IPS-18a (cell line): Measurements from ENCODE around the gene SLC25A41.
A peak's percentile ranks its signal among the peaks of the same experiment; 100 is the strongest.

Experiments
- H3K27ac ChIP-seq: one replicate; pipeline ENCODE4 v1.5.1; 2013; ENCODE audit warnings: low read length
- H3K27me3 ChIP-seq: one replicate; pipeline ENCODE4 v1.6.1; 2013; ENCODE audit warnings: mild to moderate bottlenecking, low read length; ENCODE audit not compliant: control insufficient read depth, insufficient read depth
- H3K36me3 ChIP-seq: one replicate; pipeline ENCODE4 v1.6.1; 2013; ENCODE audit warnings: low read depth, low read length; ENCODE audit not compliant: control insufficient read depth
- H3K4me1 ChIP-seq: one replicate; pipeline ENCODE4 v1.6.1; 2013; ENCODE audit warnings: low read depth, low read length; ENCODE audit not compliant: control insufficient read depth
- H3K4me3 ChIP-seq: one replicate; pipeline ENCODE4 v1.5.1; 2013; ENCODE audit warnings: low read length
- H3K9ac ChIP-seq: one replicate; pipeline ENCODE4 v1.6.1; 2013; ENCODE audit warnings: mild to moderate bottlenecking, low read length, moderate library complexity
- H3K9me3 ChIP-seq: one replicate; pipeline ENCODE4 v1.6.1; 2013; ENCODE audit warnings: low read depth, low read length; ENCODE audit not compliant: control insufficient read depth

Gene SLC25A41

DNA sequence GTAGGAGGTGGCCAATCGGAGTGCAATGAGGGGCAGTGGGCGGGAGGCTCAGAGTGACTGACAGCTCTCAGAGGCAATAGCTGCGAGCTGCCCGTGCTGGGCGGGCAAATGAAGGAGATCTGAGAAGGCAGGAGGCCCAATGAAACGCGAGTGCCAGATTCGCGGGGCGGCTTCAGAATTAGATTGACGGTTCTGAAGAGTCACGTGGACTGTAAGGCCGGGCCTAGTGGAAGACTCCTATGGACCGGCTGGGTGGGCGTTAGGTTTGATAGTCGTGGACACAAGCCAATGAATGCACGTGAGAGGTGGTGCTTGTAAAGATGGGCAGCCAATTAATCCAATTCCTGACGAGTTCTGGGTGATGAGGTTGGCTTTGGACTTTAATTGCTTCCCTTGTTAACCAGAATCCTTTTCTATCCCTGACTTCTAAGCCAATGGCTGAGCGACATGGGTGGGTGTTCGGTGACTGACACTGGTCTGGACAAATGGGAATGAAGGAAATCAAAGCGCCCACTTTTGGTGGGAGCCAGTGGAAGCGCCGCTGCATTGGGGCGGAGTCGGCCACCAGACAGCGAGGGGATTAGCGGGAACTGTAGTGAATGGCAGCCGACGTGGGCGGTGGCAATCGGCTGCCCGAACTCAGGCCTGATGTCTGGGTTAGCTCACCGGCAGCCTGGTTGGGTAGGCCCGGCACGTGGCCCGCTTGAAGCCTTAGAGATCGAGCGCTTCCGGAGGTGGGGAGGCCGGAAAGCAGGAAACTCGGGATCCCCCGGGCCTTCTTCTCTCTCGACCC is 8.4 kb downstream of the SLC25A41 start:
- no peak overlapping the region for H3K27ac ChIP-seq
- H3K36me3 ChIP-seq = peaks cover 23% of the 10 kb centered on the region
- no peaks in the 10 kb centered on the region for H3K4me1 ChIP-seq
- H3K9ac ChIP-seq = no peak overlapping the region
- H3K27me3 ChIP-seq = no peaks in the 10 kb centered on the region
- no peak overlapping the region for H3K4me3 ChIP-seq
- H3K9me3 ChIP-seq = no peaks in the 10 kb centered on the region

DNA sequence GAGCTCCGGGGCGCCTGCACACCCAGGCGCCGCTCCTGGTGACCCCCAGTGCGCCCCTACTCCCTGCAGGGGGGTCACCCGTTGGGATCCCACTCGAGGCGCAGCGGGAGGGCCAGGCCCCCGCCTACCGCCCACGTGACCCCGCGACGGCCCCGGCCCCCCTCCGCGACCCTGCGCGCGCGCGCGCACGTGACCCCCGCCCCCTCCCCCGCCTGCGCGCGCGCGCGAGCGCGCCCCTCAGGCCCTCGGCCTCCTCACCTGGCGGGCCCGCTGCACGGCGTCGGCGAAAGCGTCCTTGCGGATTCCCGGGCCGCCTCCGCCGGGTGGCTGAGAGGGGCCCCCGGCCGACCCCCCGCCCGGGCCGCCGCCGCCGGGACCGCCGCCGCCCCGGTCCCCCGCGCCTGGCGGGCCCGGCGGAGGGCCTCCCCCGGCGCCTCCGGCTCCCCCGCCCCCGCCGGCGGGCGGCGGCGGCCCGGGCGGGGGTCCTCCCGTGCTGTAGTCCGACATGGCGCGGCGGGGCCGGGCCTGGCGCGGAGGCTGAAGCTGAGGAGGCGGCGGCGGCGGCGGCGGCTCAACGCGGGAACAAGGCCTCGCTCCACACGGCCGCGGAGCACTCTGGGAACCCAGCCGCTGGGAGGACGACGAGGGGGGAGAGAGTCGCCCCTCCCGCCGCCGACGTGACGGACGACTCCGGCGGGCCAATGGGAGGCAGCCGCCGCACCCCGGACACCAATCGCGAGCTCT is 9.2 kb downstream of the SLC25A41 start, which contains the start of gene KHSRP:
Gene KHSRP, minus strand, starts transcription at position 617 of the 744 bp plus-strand sequence. Its CDS starts 110 bp downstream, at position 507.
- Histone ChIP-seq H3K9me3 (no peaks in the 10 kb centered on the region), H3K36me3 (peaks cover 30% of the 10 kb centered on the region), H3K27ac (no peak within 1 kb of the TSS), H3K4me1 (no peaks in the 10 kb centered on the region), H3K9ac (peak within 1 kb of the TSS; percentile 70), H3K4me3 (peak within 1 kb of the TSS; percentile 73), H3K27me3 (no peaks in the 10 kb centered on the region)

DNA sequence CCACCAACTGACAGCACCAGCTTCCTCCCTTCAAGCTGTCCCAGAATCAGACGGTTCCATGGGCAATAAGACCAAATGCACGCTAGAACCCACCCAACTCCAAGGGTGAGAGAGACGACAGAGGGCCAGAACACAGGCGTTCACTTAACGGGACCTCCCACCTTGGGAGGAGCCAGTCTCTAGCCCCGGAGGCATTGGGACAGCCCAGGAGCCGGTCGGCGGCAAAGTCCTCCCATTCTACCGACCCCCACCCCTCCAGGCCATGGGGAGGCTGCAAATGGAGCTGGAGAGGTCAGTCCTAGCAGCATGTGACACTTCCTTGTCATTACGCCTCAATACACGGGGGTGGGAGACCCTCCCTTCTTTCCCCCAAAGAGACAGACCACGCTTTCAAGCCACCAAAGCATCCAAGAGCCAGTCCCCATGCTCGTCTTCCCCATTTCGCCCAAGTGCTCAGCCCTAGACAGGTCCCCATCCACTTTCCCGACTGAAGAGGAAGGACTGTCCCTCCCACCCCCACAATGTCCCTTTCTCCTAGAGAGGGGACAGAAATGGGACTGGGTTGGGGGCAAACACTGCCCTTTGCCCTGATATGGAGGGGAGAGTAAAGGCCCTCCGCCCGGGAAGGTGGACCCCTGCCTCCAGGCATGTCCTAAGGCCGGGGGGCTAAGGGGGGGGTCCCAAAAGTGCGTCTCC is 9.9 kb downstream of the SLC25A41 start:
- H3K4me1 ChIP-seq = no peaks in the 10 kb centered on the region
- peak overlapping the region; percentile 73 for H3K4me3 ChIP-seq
- H3K9me3 ChIP-seq = no peaks in the 10 kb centered on the region
- peaks cover 38% of the 10 kb centered on the region for H3K36me3 ChIP-seq
- H3K9ac ChIP-seq = peak overlapping the region; percentile 70
- no peaks in the 10 kb centered on the region for H3K27me3 ChIP-seq
- H3K27ac ChIP-seq = no peak overlapping the region

DNA sequence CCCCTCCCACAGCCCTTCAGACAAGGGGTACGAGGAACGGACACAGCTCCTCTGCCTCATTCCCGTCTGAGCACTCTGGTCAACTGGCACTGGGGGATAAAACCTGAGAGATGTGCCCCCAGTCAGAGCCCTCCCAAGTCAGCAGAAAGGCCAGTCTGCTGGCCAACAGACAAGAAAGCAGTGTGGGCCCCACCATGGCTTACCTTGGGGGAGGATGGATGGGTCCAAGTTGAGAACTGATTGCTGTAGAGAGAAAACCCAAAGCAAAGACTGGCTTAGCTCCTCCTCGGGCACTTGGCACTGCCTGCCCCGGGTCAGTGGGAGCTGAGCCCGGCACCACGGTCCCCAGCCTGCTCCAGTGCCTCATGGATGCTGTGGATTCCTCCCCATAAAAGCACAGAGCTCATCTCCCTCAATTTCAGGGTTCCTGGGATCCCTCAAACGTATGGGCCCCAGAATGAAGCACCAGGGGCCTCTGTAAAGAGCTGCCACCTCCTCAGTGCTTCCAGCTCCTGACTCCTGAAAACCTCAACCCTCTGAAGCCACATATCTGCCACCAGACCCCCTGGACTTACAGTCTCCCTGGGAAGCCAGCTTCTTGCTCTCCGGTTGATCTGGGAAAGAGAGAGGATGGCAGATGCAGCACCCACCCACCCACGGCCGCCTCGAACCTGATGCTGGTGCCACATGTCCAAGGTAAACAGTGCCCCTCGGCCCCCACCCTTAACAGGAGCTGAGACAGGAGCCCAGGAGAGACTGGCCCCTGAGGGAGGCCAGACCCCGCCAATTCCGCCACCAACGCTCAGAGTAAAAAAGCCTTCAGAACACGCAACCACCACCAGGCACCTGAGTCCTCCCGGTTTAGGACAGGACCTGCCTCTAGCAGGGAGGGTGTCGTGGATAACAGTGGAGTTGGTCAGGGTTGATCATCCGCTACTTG is 12.2 kb downstream of the SLC25A41 start:
- H3K9ac ChIP-seq = no peak overlapping the region
- H3K27ac ChIP-seq = no peak overlapping the region
- H3K4me3 ChIP-seq = no peak overlapping the region
- H3K36me3 ChIP-seq = peaks cover 61% of the 10 kb centered on the region
- H3K9me3 ChIP-seq = no peaks in the 10 kb centered on the region
- H3K4me1 ChIP-seq = no peaks in the 10 kb centered on the region
- H3K27me3 ChIP-seq = no peaks in the 10 kb centered on the region

DNA sequence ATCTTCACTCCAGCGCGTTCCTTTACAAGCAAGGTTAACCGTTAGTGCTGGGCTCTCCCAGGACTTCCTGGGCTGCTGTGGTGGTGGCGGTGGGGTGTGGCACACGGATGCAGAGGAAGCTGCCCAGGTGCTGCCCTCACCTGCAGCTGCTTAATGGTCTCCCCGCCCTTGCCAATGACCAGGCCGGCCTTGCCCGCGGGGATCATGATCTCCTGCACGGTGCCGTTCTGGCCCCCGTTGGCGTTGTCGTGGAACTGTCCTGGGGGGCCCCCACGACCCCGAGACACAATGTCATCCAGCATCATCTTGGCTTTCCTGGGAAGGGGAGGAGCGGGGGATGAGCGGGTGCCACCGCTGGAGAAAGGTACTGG is 15.0 kb downstream of the SLC25A41 start:
- no peak overlapping the region for H3K27ac ChIP-seq
- no peaks in the 10 kb centered on the region for H3K4me1 ChIP-seq
- no peaks in the 10 kb centered on the region for H3K27me3 ChIP-seq
- H3K9ac ChIP-seq = no peak overlapping the region
- no peaks in the 10 kb centered on the region for H3K9me3 ChIP-seq
- peaks cover 79% of the 10 kb centered on the region for H3K36me3 ChIP-seq
- no peak overlapping the region for H3K4me3 ChIP-seq

DNA sequence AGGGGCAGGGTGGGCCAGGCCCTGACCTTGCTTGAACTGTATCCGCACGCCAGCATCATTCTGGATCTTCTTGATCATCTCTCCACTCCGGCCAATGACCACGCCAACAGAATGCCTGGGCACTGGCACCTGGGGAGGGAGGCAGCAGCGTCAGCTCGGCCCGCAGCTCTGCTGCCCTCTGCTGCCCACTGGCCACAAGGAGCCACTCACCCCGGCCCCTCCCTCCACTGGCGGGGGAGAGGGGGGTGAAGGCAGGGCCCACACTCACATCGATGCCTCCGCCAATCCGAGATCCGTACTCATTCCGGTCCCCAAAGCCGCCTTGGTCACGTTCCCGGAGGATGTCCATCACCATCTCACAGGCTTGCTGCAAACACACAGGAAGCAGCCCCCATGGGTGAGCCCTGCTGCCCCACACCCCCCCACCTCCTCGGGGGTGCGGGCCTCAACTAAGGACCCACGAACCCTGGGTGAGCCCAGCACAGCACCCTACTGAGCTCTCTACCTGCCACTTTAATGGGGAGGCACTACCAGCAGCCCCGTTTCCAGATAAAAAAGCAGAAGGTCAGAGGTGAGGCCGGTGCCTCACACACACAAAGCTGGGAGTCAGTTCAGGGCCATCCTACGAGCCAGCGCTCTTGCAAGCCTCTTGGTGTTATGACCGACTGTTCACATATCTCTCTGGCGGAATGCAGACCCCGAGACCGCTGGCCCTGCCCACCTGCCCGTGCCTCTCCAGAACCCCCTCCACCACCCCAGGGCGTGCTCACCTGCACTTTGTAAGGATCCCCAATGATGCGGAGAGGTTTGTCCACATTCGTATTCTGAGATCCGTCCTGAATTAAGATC is 15.6 kb downstream of the SLC25A41 start:
- Histone ChIP-seq H3K36me3 (peaks cover 82% of the 10 kb centered on the region), H3K4me1 (no peaks in the 10 kb centered on the region), H3K27ac (no peak overlapping the region)

DNA sequence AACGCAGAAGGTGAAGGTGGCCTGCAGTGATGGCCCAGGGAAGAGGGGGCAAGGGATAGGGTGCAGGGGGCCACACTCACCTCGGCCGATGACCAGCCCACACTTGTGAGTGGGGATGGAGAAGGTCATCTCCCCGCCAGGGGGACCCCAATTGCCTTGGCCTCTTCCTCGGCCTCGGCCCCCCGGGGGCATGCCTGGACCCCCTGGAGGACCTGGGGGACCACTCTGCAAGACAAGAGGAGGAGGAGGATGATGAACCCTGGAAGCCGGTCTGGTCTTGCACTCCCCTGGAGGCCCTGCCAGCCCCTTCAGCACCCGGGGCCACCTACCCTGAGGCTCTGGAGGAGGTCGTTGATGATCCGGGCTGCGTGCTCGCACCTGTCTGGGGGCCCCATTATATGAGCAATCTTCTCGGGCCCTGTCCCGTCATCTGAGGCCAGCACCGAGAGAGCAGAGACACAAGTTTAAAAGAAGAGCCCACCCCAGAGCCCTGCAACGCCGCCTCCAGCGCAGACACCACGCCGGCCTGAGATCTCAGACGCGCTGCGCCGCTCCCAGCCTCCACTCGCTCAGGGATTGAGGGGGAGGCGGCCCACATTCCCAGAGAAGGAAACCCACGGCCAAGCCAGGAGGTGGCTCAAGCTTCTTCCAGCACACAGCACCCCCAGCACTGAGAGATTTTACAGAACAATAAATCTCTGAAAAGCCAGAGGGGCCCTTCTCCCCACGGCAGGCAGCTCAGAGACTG is 16.7 kb downstream of the SLC25A41 start:
- no peaks in the 10 kb centered on the region for H3K27me3 ChIP-seq
- peaks cover 76% of the 10 kb centered on the region for H3K36me3 ChIP-seq
- H3K9ac ChIP-seq = no peak overlapping the region
- no peak overlapping the region for H3K27ac ChIP-seq
- no peaks in the 10 kb centered on the region for H3K9me3 ChIP-seq
- no peak overlapping the region for H3K4me3 ChIP-seq
- H3K4me1 ChIP-seq = no peaks in the 10 kb centered on the region

More for the DNA sequence above, 15.6 kb downstream of the SLC25A41 start:
- H3K9me3 ChIP-seq = no peaks in the 10 kb centered on the region
- H3K9ac ChIP-seq = no peak overlapping the region
- no peaks in the 10 kb centered on the region for H3K27me3 ChIP-seq
- no peak overlapping the region for H3K4me3 ChIP-seq

DNA sequence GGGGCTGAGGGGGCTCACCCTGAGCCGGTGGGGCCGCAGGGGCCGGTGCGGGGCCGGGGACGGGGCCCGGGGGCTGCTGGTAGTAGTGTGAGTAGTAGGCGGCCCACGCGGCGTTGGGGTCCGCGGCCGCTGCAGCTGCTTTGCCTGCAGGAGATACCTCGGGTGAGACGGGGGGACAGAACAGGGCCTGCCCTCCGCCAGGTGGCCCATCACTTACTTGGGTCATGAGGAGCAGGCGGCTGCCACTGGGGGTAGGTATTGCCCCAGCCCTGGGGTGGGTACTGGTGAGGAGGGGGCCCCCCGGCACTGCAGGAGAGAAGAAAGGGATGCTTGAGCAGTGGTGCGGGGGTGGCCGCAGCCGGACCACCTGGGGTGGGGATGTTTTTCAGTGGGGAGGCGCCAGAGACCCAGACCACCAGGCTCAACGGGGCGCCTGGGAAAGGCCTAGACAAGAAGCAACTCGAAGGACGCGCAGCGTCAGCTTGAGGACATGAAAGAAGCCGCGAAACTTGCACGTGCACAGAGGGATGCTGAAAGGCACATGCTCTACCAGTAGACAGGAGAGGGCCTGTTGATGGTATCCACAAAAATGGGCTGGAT is 17.9 kb downstream of the SLC25A41 start:
- H3K4me1 ChIP-seq = no peaks in the 10 kb centered on the region
- H3K27me3 ChIP-seq = no peaks in the 10 kb centered on the region
- no peak overlapping the region for H3K4me3 ChIP-seq
- no peak overlapping the region for H3K27ac ChIP-seq
- no peaks in the 10 kb centered on the region for H3K9me3 ChIP-seq
- no peak overlapping the region for H3K9ac ChIP-seq
- peaks cover 64% of the 10 kb centered on the region for H3K36me3 ChIP-seq

DNA sequence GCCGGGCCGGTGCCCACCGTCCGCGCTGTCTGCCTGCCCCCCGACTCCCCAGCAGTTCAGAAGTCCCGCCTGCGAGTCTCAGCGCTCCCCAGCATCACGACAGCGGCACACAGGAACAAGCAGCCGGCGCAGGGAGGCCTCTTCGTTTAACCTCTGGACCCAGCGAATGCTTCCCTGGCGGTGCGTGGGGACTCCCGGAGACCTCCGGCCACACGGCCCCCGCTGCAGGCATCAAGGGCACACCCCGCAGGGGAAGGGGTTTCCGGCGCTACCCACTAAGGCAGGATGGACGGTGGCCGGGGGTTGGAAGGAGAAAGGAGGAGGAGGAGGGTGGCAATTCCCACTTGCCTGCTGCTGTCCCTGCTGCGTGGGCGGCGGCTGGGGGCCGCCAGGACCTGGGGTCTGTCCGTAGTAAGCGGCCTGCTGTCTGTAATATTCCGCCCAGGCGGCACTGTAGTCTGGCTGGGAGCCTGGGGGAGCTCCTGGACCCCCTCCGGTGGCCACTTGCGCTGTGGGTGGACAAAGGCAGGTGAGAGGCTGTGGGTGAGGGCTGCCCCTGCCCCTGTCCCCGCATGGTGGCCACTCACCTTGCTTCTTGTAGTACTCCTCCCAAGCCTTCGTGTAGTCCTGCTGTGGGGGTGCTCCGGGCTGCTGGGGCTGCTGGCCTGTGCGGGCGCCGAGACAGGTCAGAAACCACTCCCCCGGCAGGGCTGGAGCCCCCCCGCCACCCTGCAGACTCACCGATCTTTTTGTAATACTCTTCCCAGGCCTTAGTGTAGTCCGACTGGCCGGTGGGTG is 18.6 kb downstream of the SLC25A41 start:
- no peaks in the 10 kb centered on the region for H3K27me3 ChIP-seq
- H3K4me3 ChIP-seq = no peak overlapping the region
- no peaks in the 10 kb centered on the region for H3K9me3 ChIP-seq
- H3K27ac ChIP-seq = no peak overlapping the region
- peaks cover 57% of the 10 kb centered on the region for H3K36me3 ChIP-seq
- no peaks in the 10 kb centered on the region for H3K4me1 ChIP-seq
- no peak overlapping the region for H3K9ac ChIP-seq
